H1 (cell line): ENCODE data around the gene UNC5B. TPM values are rescaled to one million over a fixed set of nuclear protein-coding genes. Genes with fewer than 3 reads are reported as not detected.
A peak's percentile ranks its signal among the peaks of the same experiment; 100 is the strongest.

Experiments
- CTCF ChIA-PET: fragments of 300-600 bp; sonication (Branson Sonifier 250); formaldehyde crosslinking; loops from one replicate; lab custom pipeline; 2021; ENCODE audit not compliant: partially characterized antibody; lab: Charles Lee
- POLR2A ChIA-PET: fragments of 300-600 bp; sonication (Branson Sonifier 250); formaldehyde crosslinking; loops from one replicate; lab custom pipeline; 2021; ENCODE audit warnings: inconsistent platforms; ENCODE audit not compliant: partially characterized antibody; lab: Charles Lee
- DNase-seq, 2 experiments: peaks; one replicate each; pipeline versions ENCODE4 v3.0.0 to v3.0.0-alpha.2; 2010 to 2022; ENCODE audit warnings: low spot score in 2 of 2, low read depth in 1 of 2, mixed read lengths in 1 of 2
- FAIRE-seq: peaks from 2 replicates; lab custom pipeline; 2011; peaks lifted over from hg19 to GRCh38; lab: Jason Lieb, UNC
- H2AFZ ChIP-seq: 2 replicates; pipeline ENCODE4 v1.8.1; 2012; ENCODE audit warnings: low read length, inconsistent platforms
- H2AK5ac ChIP-seq: 2 replicates; pipeline ENCODE4 v1.6.1; 2013; ENCODE audit warnings: low read depth, low read length
- H2BK120ac ChIP-seq: replicated peaks from 2 replicates; pipeline ENCODE3; 2013; ENCODE audit warnings: low read depth, low read length, inconsistent platforms
- H2BK12ac ChIP-seq: 2 replicates; pipeline ENCODE4 v1.6.1; 2013; ENCODE audit warnings: low read depth, low read length
- H2BK15ac ChIP-seq: 2 replicates; pipeline ENCODE4 v1.6.1; 2013; ENCODE audit warnings: low read length
- H2BK20ac ChIP-seq: 2 replicates; pipeline ENCODE4 v1.6.1; 2013; ENCODE audit warnings: low read length
- H2BK5ac ChIP-seq: 2 replicates; pipeline ENCODE4 v1.6.1; 2013; ENCODE audit warnings: low read depth, low read length
- H3K14ac ChIP-seq: 2 replicates; pipeline ENCODE4 v1.6.1; 2013; ENCODE audit warnings: inconsistent platforms; ENCODE audit not compliant: insufficient read length
- H3K18ac ChIP-seq: 2 replicates; pipeline ENCODE4 v1.6.1; 2013; ENCODE audit warnings: low read length; ENCODE audit errors: extremely low read depth
- H3K23ac ChIP-seq: 2 replicates; pipeline ENCODE4 v1.6.1; 2013; ENCODE audit warnings: inconsistent platforms; ENCODE audit not compliant: insufficient read length
- H3K23me2 ChIP-seq: 2 replicates; pipeline ENCODE4 v1.6.1; 2013; ENCODE audit warnings: low read depth, low read length
- H3K27ac ChIP-seq: 2 replicates; pipeline ENCODE4 v1.6.1; 2011; ENCODE audit warnings: low read depth, low read length, inconsistent platforms
- H3K27me3 ChIP-seq, 4 experiments: replicated peaks in 1 of 4; 1 replicate in 1 of 4; 2 replicates in 3 of 4; pipeline versions ENCODE4 v1.6.1 to v1.8.1; 2011 to 2013; ENCODE audit warnings: low read length in 3 of 4, mild to moderate bottlenecking in 3 of 4, inconsistent platforms in 2 of 4, mixed read lengths in 2 of 4, moderate library complexity in 1 of 4; ENCODE audit not compliant: control insufficient read depth in 3 of 4, insufficient read depth in 3 of 4; ENCODE audit errors: extremely low read depth in 1 of 4
- H3K36me3 ChIP-seq, 4 experiments: 2 replicates each; pipeline versions ENCODE4 v1.6.1 to v1.8.1; 2011 to 2013; ENCODE audit warnings: mild to moderate bottlenecking in 4 of 4, low read length in 3 of 4, moderate library complexity in 2 of 4, control low read depth in 1 of 4, inconsistent platforms in 1 of 4; ENCODE audit not compliant: insufficient read depth in 4 of 4, control insufficient read depth in 2 of 4
- H3K4ac ChIP-seq: replicated peaks from 2 replicates; pipeline ENCODE3; 2013; ENCODE audit warnings: low read length, low read depth, mixed read lengths, inconsistent platforms; ENCODE audit not compliant: insufficient read length
- H3K4me1 ChIP-seq, 4 experiments: replicated peaks in 1 of 4; 1 replicate in 1 of 4; 2 replicates in 3 of 4; pipeline versions ENCODE4 v1.6.1 to v1.8.1; 2011 to 2013; ENCODE audit warnings: low read length in 3 of 4, inconsistent platforms in 2 of 4, mixed read lengths in 1 of 4; ENCODE audit not compliant: insufficient read depth in 4 of 4, control insufficient read depth in 3 of 4
- H3K4me2 ChIP-seq, 2 experiments: 2 replicates each; pipeline versions ENCODE4 v1.6.1 to v1.8.1; 2011 to 2013; ENCODE audit warnings: low read depth in 2 of 2, low read length in 2 of 2, control low read depth in 1 of 2, inconsistent platforms in 1 of 2, mild to moderate bottlenecking in 1 of 2; ENCODE audit not compliant: insufficient read depth in 1 of 2
- H3K4me3 ChIP-seq, 4 experiments: fragments of 200-600, 300-600 bp in 1 of 4; sonication (generic), shearing (Covaris generic), sonication (Bioruptor Twin) in 1 of 4; 2 replicates each; pipeline versions ENCODE4 v1.5.1 to v1.8.1; 2011 to 2016; ENCODE audit warnings: low read length in 4 of 4, low read depth in 3 of 4, control low read depth in 2 of 4, inconsistent platforms in 2 of 4, mild to moderate bottlenecking in 2 of 4, mixed read lengths in 1 of 4, moderate library complexity in 1 of 4; ENCODE audit not compliant: insufficient read depth in 2 of 4; ENCODE audit errors: extremely low read depth in 1 of 4
- H3K56ac ChIP-seq: replicated peaks from 2 replicates; pipeline ENCODE3; 2013; ENCODE audit warnings: low read depth, mild to moderate bottlenecking, mixed read lengths, low read length, inconsistent platforms; ENCODE audit not compliant: insufficient read length
- H3K79me1 ChIP-seq: 2 replicates; pipeline ENCODE4 v1.6.1; 2013; ENCODE audit warnings: low read depth, low read length, control low read depth
- H3K79me2 ChIP-seq, 2 experiments: 2 replicates each; pipeline versions ENCODE4 v1.6.1 to v1.8.1; 2012 to 2013; ENCODE audit warnings: low read length in 2 of 2, mild to moderate bottlenecking in 2 of 2, inconsistent platforms in 1 of 2; ENCODE audit not compliant: insufficient read depth in 2 of 2, control insufficient read depth in 1 of 2
- H3K9ac ChIP-seq, 4 experiments: replicated peaks in 1 of 4; 1 replicate in 1 of 4; 2 replicates in 3 of 4; pipeline versions ENCODE4 v1.6.1 to v1.8.1; 2011 to 2013; ENCODE audit warnings: low read depth in 3 of 4, low read length in 3 of 4, control low read depth in 2 of 4, mild to moderate bottlenecking in 2 of 4, moderate library complexity in 2 of 4, inconsistent platforms in 1 of 4; ENCODE audit errors: extremely low read depth in 1 of 4
- H3K9me3 ChIP-seq, 2 experiments: 2 replicates each; pipeline versions ENCODE4 v1.6.1 to v1.8.1; 2012 to 2013; ENCODE audit warnings: mild to moderate bottlenecking in 2 of 2, moderate library complexity in 2 of 2, control low read depth in 1 of 2, inconsistent platforms in 1 of 2, low read depth in 1 of 2, low read length in 1 of 2, mixed read lengths in 1 of 2; ENCODE audit not compliant: insufficient read depth in 2 of 2
- H4K20me1 ChIP-seq, 2 experiments: replicated peaks in 1 of 2; 2 replicates each; pipeline versions ENCODE3 to v1.8.1; 2011 to 2013; ENCODE audit warnings: inconsistent platforms in 2 of 2, low read length in 2 of 2, mild to moderate bottlenecking in 1 of 2; ENCODE audit not compliant: insufficient read depth in 2 of 2, control insufficient read depth in 1 of 2
- H4K5ac ChIP-seq: 2 replicates; pipeline ENCODE4 v1.6.1; 2013; ENCODE audit warnings: low read length, low read depth, mixed read lengths, inconsistent platforms; ENCODE audit not compliant: insufficient read length
- H4K8ac ChIP-seq: 2 replicates; pipeline ENCODE4 v1.8.0; 2013; ENCODE audit warnings: mild to moderate bottlenecking, moderate library complexity, low read length, inconsistent platforms; ENCODE audit not compliant: insufficient read depth; ENCODE audit errors: extremely low read depth
- H4K91ac ChIP-seq: replicated peaks from 2 replicates; pipeline ENCODE3; 2013; ENCODE audit warnings: low read length, mixed read lengths, inconsistent platforms; ENCODE audit not compliant: insufficient read length
- CREB1 ChIP-seq: IDR thresholded peaks from 2 replicates; pipeline ENCODE4 v1.6.1; 2012; ENCODE audit warnings: inconsistent platforms
- EGR1 ChIP-seq: IDR thresholded peaks from 2 replicates; pipeline ENCODE4 v1.6.1; 2011; ENCODE audit warnings: low read depth, low read length, borderline replicate concordance
- GTF2F1 ChIP-seq: IDR thresholded peaks from 2 replicates; pipeline ENCODE4 v1.6.1; 2012; ENCODE audit warnings: low read depth, low read length, improper control_type of control experiment, borderline replicate concordance
- KDM1A ChIP-seq: fragments of 200-600, 300-600 bp; sonication (generic); IDR thresholded peaks from 2 replicates; pipeline ENCODE4 v1.7.1; 2016; ENCODE audit warnings: mild to moderate bottlenecking, low read length, borderline replicate concordance
- MAFK ChIP-seq: IDR thresholded peaks from 2 replicates; pipeline ENCODE4 v1.6.1; 2012; ENCODE audit warnings: low read depth, mild to moderate bottlenecking, improper control_type of control experiment, low read length
- NRF1 ChIP-seq: IDR thresholded peaks from 2 replicates; pipeline ENCODE4 v1.6.1; 2011; ENCODE audit warnings: mild to moderate bottlenecking, low read depth, low read length, improper control_type of control experiment
- PHF8 ChIP-seq: fragments of 200-600 bp; sonication (generic); conservative IDR thresholded peaks from 2 replicates; pipeline ENCODE4 v1.7.1; 2012; ENCODE audit warnings: low read depth, mild to moderate bottlenecking, inconsistent platforms, low read length, moderate library complexity
- POLR2AphosphoS5 ChIP-seq: IDR thresholded peaks from 2 replicates; pipeline ENCODE4 v1.6.1; 2011; ENCODE audit warnings: low read depth, low read length
- SIX5 ChIP-seq: IDR thresholded peaks from 2 replicates; pipeline ENCODE4 v1.6.1; 2011; ENCODE audit warnings: mild to moderate bottlenecking, low read depth, low read length
- SP1 ChIP-seq: IDR thresholded peaks from 2 replicates; pipeline ENCODE4 v1.6.1; 2011; ENCODE audit warnings: low read depth, low read length
- SP4 ChIP-seq: IDR thresholded peaks from 2 replicates; pipeline ENCODE4 v1.6.1; 2012; ENCODE audit warnings: low read length, inconsistent platforms
- WGBS, 2 experiments: shearing (Covaris generic) in 1 of 2; methylation state at CpG; one replicate each; pipeline versions ENCODE4 v1.1.6 to v1.1.7; 2013 to 2015; ENCODE audit warnings: low lambda C conversion rate in 2 of 2, mixed read lengths in 2 of 2, inconsistent platforms in 1 of 2, low coverage in 1 of 2, missing lambda C conversion rate in 1 of 2; ENCODE audit not compliant: insufficient replicate concordance in 2 of 2, insufficient coverage in 1 of 2, insufficient read length in 1 of 2; ENCODE audit errors: extremely low coverage in 1 of 2, missing lambda C conversion rate in 1 of 2; 5-methylcytosine and 5-hydroxymethylcytosine counted together
- polyA plus RNA-seq, 7 experiments: library from polyadenylated mRNA; depleted of rRNA in 3 of 7; stranded (reverse) in 5 of 7; unstranded in 2 of 7; fragments of >200 nt in 5 of 7; fragments of 200-250 nt in 2 of 7; gene quantifications; 1 replicate in 5 of 7; 2 replicates in 1 of 7; 4 replicates in 1 of 7; pipeline versions ENCODE4 v1.2.1 to v1.2.3, GENCODE V29; 2011 to 2013; ENCODE audit warnings: missing spikeins in 2 of 7, mixed read lengths in 2 of 7
- total RNA-seq: library from RNA; stranded (reverse); fragmentation: NEBNext Ultra II Directional; extraction: Animal tissue kit (Norgen Biotek cat#: 25700); gene quantifications from 2 replicates; pipeline ENCODE4 v1.2.1, GENCODE V29; 2021
- TF ChIP-seq, protein P1 (sequence below): IDR thresholded peaks from 2 replicates; pipeline ENCODE4 v1.6.1; 2012; ENCODE audit warnings: inconsistent platforms
- TF ChIP-seq, protein P2 (sequence below): IDR thresholded peaks from 2 replicates; pipeline ENCODE4 v1.6.1; 2011; ENCODE audit warnings: low read depth, mild to moderate bottlenecking, low read length; ENCODE audit not compliant: insufficient read depth

Gene UNC5B
- total and polyA plus RNA-seq, 2 of the 8 experiments (the other 6 are each of a cell fraction or from before 2014, with no cell fraction given) = 27.9 to 31.8 TPM

DNA sequence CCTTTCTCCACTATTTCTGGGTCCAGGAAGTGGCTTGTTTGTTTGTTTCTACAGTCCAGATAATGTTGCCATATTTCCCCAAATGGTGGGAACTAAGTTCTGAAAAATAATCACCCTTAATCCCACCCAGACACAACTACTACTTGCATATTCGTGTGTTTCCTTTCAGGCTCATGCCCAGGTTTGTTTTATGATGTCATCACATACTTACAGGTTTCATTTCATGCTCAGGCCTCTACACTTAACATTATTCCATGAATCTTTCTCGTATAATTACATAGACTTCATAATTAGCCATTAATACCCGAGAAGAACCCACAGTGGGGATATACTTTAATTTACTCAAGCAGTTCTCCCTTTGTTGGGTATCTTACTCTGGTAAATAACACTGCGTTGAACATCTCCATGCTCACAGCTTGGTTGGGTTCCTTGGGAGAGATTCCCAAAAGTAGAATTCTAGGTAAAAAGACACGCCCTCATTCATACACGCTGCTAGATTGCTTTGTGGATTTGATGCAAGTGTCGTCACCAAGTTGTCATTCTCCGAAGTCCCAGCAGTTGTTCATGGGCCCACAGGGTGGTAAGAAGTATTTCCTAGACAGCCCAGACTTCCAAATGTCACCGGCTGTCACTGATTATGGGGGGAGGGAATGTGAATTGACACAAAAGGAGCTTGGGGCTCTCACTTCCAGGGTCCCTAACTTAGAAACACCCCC is 42.6 kb downstream of the UNC5B start:
- H3K4me3 ChIP-seq = peak overlapping the region in 1 of 4 experiments; percentile 20; a peak in 1 of 8 replicates
- H3K4ac ChIP-seq = no peak overlapping the region
- no peak overlapping the region for H4K5ac ChIP-seq
- no peak overlapping the region for H4K91ac ChIP-seq
- no peak overlapping the region for H3K14ac ChIP-seq
- POLR2A ChIA-PET = interaction anchor here (0.7 to 1.7 kb wide), 3 partner anchors 10 to 12 kb away, joined by 3 to 6 read pairs (median 4); no protein-coding TSS in a partner anchor
- 0 out of 4 replicates have a peak overlapping the region, but pooled peaks have one; percentile 8 to 29 for H3K4me2 ChIP-seq
- no peak overlapping the region for H3K27ac ChIP-seq
- peaks cover 13 to 30% (median 23%) of the 10 kb centered on the region in 4 experiments for H3K4me1 ChIP-seq
- H4K8ac ChIP-seq = no peak overlapping the region
- no peaks in the 10 kb centered on the region for H3K9me3 ChIP-seq
- no peak overlapping the region for H2BK15ac ChIP-seq
- no peak overlapping the region for H3K23ac ChIP-seq
- no peak overlapping the region for H3K18ac ChIP-seq
- peaks cover 0 to 3% of the 10 kb centered on the region in 2 experiments; a peak in 1 of 4 replicates for H3K79me2 ChIP-seq
- 0 out of 2 replicates have a peak overlapping the region, but pooled peaks have one; percentile 9 for H2AK5ac ChIP-seq
- H3K23me2 ChIP-seq = no peaks in the 10 kb centered on the region
- CTCF ChIA-PET = interaction anchor here (0.6 to 5.8 kb wide), 10 partner anchors 12 to 324 kb away, joined by 3 to 37 read pairs (median 4); no protein-coding TSS in a partner anchor
- H3K79me1 ChIP-seq = peaks cover 6% of the 10 kb centered on the region
- H4K20me1 ChIP-seq = peaks cover 0 to 8% of the 10 kb centered on the region in 2 experiments
- no peak overlapping the region for H2AFZ ChIP-seq
- H2BK5ac ChIP-seq = no peak overlapping the region
- H3K36me3 ChIP-seq = no peaks in the 10 kb centered on the region
- no peak overlapping the region for H3K56ac ChIP-seq
- H2BK12ac ChIP-seq = no peak overlapping the region
- DNase-seq (no peak), FAIRE-seq (no peak)
- no peaks in the 10 kb centered on the region for H3K27me3 ChIP-seq
- H2BK20ac ChIP-seq = no peak overlapping the region
- WGBS, 2 experiments = 94% methylated on average over 9 of the region's 9 CpGs; no CpG with 5 or more reads in 1 of the 2 experiments
- H2BK120ac ChIP-seq = no peak overlapping the region
- no peak overlapping the region for H3K9ac ChIP-seq
- TF ChIP-seq EGR1 (no peak), SIX5 (no peak), MAFK (no peak), GTF2F1 (no peak), NRF1 (no peak), POLR2AphosphoS5 (no peak), SP4 (no peak), CREB1 (no peak), SP1 (no peak), PHF8 (no peak), KDM1A (no peak)
- TF ChIP-seq, protein P1, sequence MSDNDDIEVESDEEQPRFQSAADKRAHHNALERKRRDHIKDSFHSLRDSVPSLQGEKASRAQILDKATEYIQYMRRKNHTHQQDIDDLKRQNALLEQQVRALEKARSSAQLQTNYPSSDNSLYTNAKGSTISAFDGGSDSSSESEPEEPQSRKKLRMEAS = no peak
- TF ChIP-seq, protein P2, sequence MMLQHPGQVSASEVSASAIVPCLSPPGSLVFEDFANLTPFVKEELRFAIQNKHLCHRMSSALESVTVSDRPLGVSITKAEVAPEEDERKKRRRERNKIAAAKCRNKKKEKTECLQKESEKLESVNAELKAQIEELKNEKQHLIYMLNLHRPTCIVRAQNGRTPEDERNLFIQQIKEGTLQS = no peak
